ENCODE data around the gene XKRX.

XKRX gene

DNA sequence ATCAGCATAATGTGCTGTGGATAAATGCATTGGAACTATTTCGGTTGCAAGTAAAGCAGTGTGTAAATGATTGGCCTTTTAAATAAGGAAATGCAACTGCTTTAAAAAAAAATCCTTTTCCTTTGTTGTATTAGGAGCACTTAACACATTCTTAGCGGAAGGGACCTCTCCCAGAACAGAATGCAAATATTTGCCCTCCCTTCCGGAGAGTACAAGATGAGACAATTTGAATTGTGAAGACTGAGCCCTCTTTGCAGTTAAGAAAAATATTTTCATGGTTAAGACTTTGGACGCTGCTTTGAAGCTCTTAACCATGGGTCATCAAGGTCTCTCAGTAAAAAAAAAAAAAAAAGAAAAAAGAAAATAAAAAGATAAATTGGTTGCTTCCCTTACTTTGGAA is 45.1 kb downstream of the XKRX start:
- DNase-seq: no peak

DNA sequence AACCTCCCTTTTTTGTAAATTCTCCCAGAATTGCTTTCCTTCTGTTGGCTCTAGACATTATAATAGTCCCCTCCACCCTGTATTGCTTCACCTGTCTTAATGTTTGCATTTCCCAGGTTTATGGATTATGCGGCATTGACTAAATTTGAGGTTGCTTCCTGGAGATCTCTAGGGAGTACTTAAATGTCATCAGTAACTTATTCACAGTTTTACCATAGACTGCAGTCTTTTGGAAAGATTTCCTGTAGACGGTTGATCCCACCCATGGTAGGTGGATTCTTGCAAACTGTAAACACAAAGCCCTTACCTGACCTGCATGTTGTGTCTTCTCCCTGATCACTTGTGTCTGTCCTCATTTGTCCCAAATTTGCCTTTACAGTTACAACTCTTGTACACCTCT is 48.3 kb downstream of the XKRX start:
- no peak for DNase-seq

DNA sequence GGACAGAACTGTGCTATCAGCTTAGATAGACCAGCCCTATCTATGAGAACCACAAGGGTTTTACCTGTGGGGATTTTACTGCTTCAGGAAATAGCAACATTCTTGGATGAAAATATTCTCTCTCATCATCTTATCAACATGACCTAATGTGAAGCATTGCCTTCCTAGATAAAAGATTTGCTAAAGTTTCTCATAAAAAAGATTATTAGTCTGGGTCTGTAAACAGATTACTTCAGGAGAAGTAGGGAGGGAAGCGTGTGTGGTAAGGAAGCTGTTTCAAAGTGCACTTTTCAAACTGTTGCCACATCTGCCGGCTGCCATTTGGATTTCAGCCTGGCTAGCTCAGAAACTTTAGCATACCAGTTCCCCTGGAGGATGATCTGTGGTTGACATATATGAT is 54.4 kb downstream of the XKRX start, which contains the start of gene NOX1:
NOX1 (minus strand) TSS at position 35 of the 400 bp plus-strand sequence. CDS start 220 bp downstream, outside the sequence.
- DNase-seq: no peak

DNA sequence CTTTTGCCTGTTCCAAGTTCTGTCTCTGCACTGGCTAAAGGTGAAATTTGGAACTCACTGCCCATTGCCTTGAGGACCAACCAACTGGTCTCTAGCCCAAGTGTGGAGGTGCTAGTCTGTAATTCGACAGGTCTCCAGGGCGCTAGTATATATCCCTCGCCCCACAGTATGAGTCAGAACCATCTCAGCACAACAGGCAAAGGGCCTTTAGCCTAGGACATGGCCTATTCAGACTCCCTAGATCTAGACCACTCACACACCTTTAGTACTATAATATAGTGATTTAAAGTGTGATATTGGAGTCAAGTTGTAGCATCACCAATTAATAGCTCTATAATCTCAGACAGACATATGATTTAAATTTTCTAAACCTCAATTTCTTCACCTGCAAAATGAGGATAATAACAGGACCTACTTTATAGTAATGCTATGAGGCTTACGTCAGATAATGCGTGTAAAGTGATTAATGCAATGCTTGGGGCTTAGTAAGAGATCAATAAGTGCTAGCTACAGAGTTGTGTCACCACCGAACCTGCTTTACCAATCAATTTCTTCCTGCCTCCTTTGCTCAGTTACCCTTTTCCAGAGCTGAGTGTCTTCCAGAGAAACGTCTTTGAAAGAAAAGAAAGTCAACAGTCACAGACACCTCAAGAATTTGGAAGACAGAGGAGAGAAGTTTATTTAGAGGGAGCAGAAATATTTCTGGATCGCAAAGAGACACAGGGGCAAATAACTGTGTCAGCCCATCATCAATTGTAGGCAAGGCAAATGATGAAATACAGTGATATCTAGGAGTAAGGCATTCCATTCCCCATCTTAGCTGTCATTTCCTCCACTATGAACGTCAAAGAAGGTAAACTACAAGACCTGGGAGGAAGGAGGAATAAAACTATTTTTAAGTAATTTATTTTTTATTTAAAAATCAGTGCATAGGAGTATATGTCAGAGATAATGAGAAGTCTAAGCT is 56.8 kb downstream of the XKRX start:
- DNase-seq: no peak

DNA sequence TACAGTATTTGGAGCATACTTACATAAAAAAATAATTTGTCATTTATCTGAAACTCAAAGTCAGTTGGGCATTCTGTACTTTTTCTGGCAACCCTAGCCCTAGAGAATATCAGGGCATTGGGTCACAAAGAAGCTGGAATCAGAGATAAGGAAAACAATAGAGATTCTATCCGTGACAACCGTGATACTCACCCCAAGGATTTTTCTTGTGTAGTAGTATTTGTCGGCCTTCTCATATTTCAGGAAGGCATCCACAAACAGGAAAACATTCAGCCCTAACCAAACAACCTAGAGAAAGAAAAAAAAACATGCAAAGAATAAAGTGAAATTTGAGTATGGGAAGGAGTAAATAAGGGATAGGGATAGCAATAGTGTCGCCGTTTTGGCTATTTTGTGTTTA is 58.2 kb downstream of the XKRX start:
- no peak for DNase-seq

DNA sequence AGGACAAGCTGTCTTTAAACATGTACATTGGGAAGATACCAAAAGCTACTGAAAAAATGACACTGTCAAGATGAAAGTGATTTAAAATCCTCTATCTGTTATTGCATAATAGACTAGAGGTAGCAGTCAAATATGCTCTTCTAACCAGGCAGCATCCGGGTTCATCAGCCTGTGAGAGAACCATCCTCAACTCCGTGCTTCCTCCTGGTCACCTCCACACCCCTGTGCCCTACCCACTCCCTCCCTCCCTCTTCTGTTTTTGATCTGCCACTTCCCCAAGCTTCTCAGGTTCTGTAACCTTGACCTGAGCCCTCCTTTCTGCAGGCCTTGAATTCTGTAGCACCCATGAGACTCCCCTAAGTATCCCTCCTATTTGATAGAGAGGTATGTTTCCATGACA is 60.4 kb downstream of the XKRX start:
- no peak for DNase-seq

DNA sequence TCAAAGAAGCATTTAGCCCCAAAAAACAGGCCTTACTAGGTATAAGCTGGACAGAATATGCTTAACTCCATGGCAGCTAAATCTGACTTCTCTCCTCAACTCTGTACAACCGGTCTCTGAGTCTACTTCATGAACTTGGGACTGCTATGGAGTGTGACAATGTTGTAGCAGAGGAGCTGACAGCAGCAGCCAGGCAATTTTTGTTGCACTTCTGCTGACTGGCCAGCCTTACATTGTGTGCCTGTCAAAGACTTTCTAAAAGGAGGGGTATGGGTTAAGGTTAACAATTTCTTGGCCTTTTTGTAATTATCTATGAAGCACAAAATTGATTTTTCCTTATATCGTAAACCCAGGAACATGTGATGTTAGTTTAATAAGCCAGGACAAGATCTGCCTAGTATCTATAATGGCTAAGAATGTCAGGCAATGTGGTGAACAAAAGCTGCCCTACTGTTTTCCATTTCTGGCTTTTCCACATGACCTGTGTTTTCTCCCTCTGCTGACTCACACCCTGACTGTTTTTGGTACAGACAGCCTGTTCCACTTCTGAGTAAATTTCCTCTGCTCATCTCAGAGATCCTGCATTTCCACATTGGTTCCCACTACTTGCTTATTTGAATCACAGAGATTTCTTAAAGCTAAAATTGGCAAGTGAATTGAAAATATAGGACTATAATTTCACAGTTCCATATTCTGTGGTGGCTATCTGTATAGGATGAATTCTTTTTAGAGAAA is 63.9 kb downstream of the XKRX start:
- no peak for DNase-seq

All from activated T-cell treated with anti-CD3 and anti-CD28 coated beads, Interleukin-2, amount 50 U/mL, for 1 hour (primary cell).